CD4-positive, alpha-beta memory T cell (primary cell): ENCODE results near the gene RRP15. TPM values are rescaled to one million over a fixed set of nuclear protein-coding genes. Genes with fewer than 3 reads are reported as not detected.

Experiments
- CTCF ChIA-PET: fragments of 350-600 bp; sonication (Branson Sonifier 250); formaldehyde crosslinking; loops from one replicate; lab custom pipeline; 2021; ENCODE audit warnings: inconsistent platforms; ENCODE audit not compliant: partially characterized antibody; lab: Charles Lee
- POLR2A ChIA-PET: fragments of 350-600 bp; sonication (Branson Sonifier 250); formaldehyde crosslinking; loops from one replicate; lab custom pipeline; 2021; ENCODE audit not compliant: partially characterized antibody; lab: Charles Lee
- DNase-seq, 5 donors: peaks; one replicate each; pipeline versions ENCODE4 v3.0.0 to v3.0.0-alpha.2; 2020 to 2022; ENCODE audit warnings: mixed read lengths in 1 of 5
- H3K27ac ChIP-seq: one replicate; pipeline ENCODE4 v1.7.0; 2013; ENCODE audit warnings: low read depth, low read length
- H3K27me3 ChIP-seq: 2 replicates; pipeline ENCODE4 v1.7.0; 2013; ENCODE audit warnings: mild to moderate bottlenecking, low read length, moderate library complexity; ENCODE audit not compliant: insufficient read depth
- H3K36me3 ChIP-seq: 2 replicates; pipeline ENCODE4 v1.7.0; 2013; ENCODE audit warnings: mild to moderate bottlenecking, low read length, moderate library complexity; ENCODE audit not compliant: insufficient read depth
- H3K4me1 ChIP-seq: 2 replicates; pipeline ENCODE4 v1.7.0; 2013; ENCODE audit warnings: mild to moderate bottlenecking, low read length, moderate library complexity; ENCODE audit not compliant: insufficient read depth
- H3K4me3 ChIP-seq, 2 donors: one replicate each; pipeline ENCODE4 v1.7.0; 2013; ENCODE audit warnings: low read length in 2 of 2, mild to moderate bottlenecking in 1 of 2
- H3K9me3 ChIP-seq, 2 donors: one replicate each; pipeline ENCODE4 v1.7.0; 2013; ENCODE audit warnings: low read length in 2 of 2, control low read depth in 1 of 2; ENCODE audit not compliant: control insufficient read depth in 1 of 2
- H3K27ac Mint-ChIP-seq, 7 donors: one replicate each; pipeline ENCODE4 v1.8.0; 2020 to 2021; ENCODE audit warnings: mixed read lengths in 7 of 7, mild to moderate bottlenecking in 6 of 7, inconsistent platforms in 3 of 7, moderate library complexity in 3 of 7
- H3K27me3 Mint-ChIP-seq, 2 donors: one replicate each; pipeline ENCODE4 v1.8.0; 2020 to 2021; ENCODE audit warnings: mixed read lengths in 2 of 2
- H3K36me3 Mint-ChIP-seq, 2 donors: one replicate each; pipeline ENCODE4 v1.8.0; 2020 to 2021; ENCODE audit warnings: mixed read lengths in 2 of 2, inconsistent platforms in 1 of 2, mild to moderate bottlenecking in 1 of 2
- H3K4me1 Mint-ChIP-seq, 4 donors: one replicate each; pipeline ENCODE4 v1.8.0; 2020 to 2021; ENCODE audit warnings: mixed read lengths in 4 of 4, mild to moderate bottlenecking in 1 of 4
- H3K4me3 Mint-ChIP-seq, 8 donors: one replicate each; pipeline ENCODE4 v1.8.0; 2020 to 2021; ENCODE audit warnings: mixed read lengths in 8 of 8, mild to moderate bottlenecking in 7 of 8, moderate library complexity in 6 of 8, inconsistent platforms in 3 of 8
- H3K9me3 Mint-ChIP-seq, 8 donors: one replicate each; pipeline ENCODE4 v1.8.0; 2020 to 2021; ENCODE audit warnings: mixed read lengths in 8 of 8, mild to moderate bottlenecking in 5 of 8, inconsistent platforms in 3 of 8, moderate library complexity in 1 of 8
- intact Hi-C: fragments of 100-400 bp; cut with micrococcal nuclease; formaldehyde crosslinking; loops from one replicate; pipeline ENCODE4 v1.15.1; 2023
- polyA plus RNA-seq, 2 donors: library from polyadenylated mRNA; unstranded; fragments of 300-500 nt; fragmentation: Illumina TruSeq; gene quantifications; one replicate each; pipeline ENCODE4 v1.2.3, GENCODE V29; 2021
- total RNA-seq, 2 experiments: library from RNA; stranded (reverse); gene quantifications; one replicate each; pipeline ENCODE4 v1.2.3, GENCODE V29; 2021

Gene RRP15
- 10 to 100 TPM; 14.1 to 16.8 TPM for total RNA-seq
- polyA plus RNA-seq: 10 to 100 TPM; 12.8 to 20.7 TPM

- ChIA-PET POLR2A (interaction anchor here (0.8 to 2.1 kb wide), 7 partner anchors 9 to 889 kb away, joined by 3 to 7 read pairs (median 5); partner anchors contain the start of genes GPATCH2, LYPLAL1 and TGFB2), CTCF (interaction anchor here (1.2 kb wide), 1 partner anchor 10 kb away, joined by 4 read pairs; no protein-coding TSS in a partner anchor)
- Mint-ChIP-seq H3K27me3 (peaks cover 5 to 7% of the 10 kb centered on the region in 2 donors), H3K36me3 (peaks cover 4 to 11% of the 10 kb centered on the region in 2 donors), H3K27ac (peak within 1 kb of the TSS; percentile 91 to 99 (median 96)), H3K4me1 (peaks cover 17 to 41% (median 27%) of the 10 kb centered on the region in 4 donors), H3K9me3 (peaks cover 0 to 9% (median 4%) of the 10 kb centered on the region in 8 donors), H3K4me3 (peak within 1 kb of the TSS; percentile 93 to 100 (median 98))
- peaks cover 24% of the 10 kb centered on the region for H3K4me1 ChIP-seq
- H3K27me3 ChIP-seq: no peaks in the 10 kb centered on the region
- peak; percentile 81 to 86 (median 82) for DNase-seq
- no peaks in the 10 kb centered on the region for H3K36me3 ChIP-seq
- intact Hi-C loops: loop anchor here (1.0 to 10.0 kb wide), 3 partner anchors 888 to 1990 kb away; partner anchors contain the start of genes IARS2, LYPLAL1 and RAB3GAP2
- peak within 1 kb of the TSS; percentile 60 for H3K27ac ChIP-seq
- peak within 1 kb of the TSS; percentile 81 to 93 for H3K4me3 ChIP-seq
- H3K9me3 ChIP-seq: no peaks in the 10 kb centered on the region
Observed at GRCh38 chr1:218284917-218285635, at the start of gene RRP15. RRP15 (plus strand) TSS chr1:218285293; CDS start chr1:218285317, 24 bp downstream.

GRCh38 chr1:218242171-218242570 is 42.9 kb upstream of the RRP15 start:
- H3K27me3 Mint-ChIP-seq: peaks cover 4% of the 10 kb centered on the region in 2 donors
- CTCF ChIA-PET: no interaction called here
- H3K4me1 ChIP-seq: no peaks in the 10 kb centered on the region
- no peak overlapping the region for H3K27ac ChIP-seq
- H3K9me3 Mint-ChIP-seq: peaks cover 0 to 3% (median 0%) of the 10 kb centered on the region in 8 donors
- no peaks in the 10 kb centered on the region for H3K4me1 Mint-ChIP-seq
- H3K4me3 Mint-ChIP-seq: no peak overlapping the region
- no peak for DNase-seq
- intact Hi-C loops: no loop called here
- no peaks in the 10 kb centered on the region for H3K9me3 ChIP-seq
- no peak overlapping the region for H3K4me3 ChIP-seq
- no peaks in the 10 kb centered on the region for H3K36me3 Mint-ChIP-seq
- no peak overlapping the region for H3K27ac Mint-ChIP-seq
- no peaks in the 10 kb centered on the region for H3K27me3 ChIP-seq
- POLR2A ChIA-PET: no interaction called here
- no peaks in the 10 kb centered on the region for H3K36me3 ChIP-seq

- POLR2A ChIA-PET: no interaction called here
- H3K36me3 Mint-ChIP-seq: no peaks in the 10 kb centered on the region
- H3K27me3 ChIP-seq: no peaks in the 10 kb centered on the region
- intact Hi-C loops: no loop called here
- H3K27me3 Mint-ChIP-seq: peaks cover 6 to 17% of the 10 kb centered on the region in 2 donors
- H3K27ac Mint-ChIP-seq: no peak overlapping the region
- H3K4me3 Mint-ChIP-seq: no peak overlapping the region
- CTCF ChIA-PET: no interaction called here
- no peak overlapping the region for H3K4me3 ChIP-seq
- no peaks in the 10 kb centered on the region for H3K4me1 Mint-ChIP-seq
- no peak overlapping the region for H3K27ac ChIP-seq
- DNase-seq: no peak
- H3K4me1 ChIP-seq: no peaks in the 10 kb centered on the region
- no peaks in the 10 kb centered on the region for H3K36me3 ChIP-seq
- H3K9me3 Mint-ChIP-seq: peaks cover 0 to 1% (median 0%) of the 10 kb centered on the region in 8 donors
- no peaks in the 10 kb centered on the region for H3K9me3 ChIP-seq
Observed at GRCh38 chr1:218247339-218247738, 37.8 kb upstream of the RRP15 start.

- H3K4me3 ChIP-seq: no peak overlapping the region
- no peaks in the 10 kb centered on the region for H3K4me1 ChIP-seq
- ChIA-PET CTCF (interaction anchor here (2.0 kb wide), 1 partner anchor 11 kb away, joined by 4 read pairs; no protein-coding TSS in a partner anchor), POLR2A (no interaction called here)
- intact Hi-C loops: no loop called here
- Mint-ChIP-seq H3K9me3 (peaks cover 0 to 1% (median 0%) of the 10 kb centered on the region in 8 donors), H3K36me3 (no peaks in the 10 kb centered on the region), H3K27ac (no peak overlapping the region), H3K4me1 (no peaks in the 10 kb centered on the region), H3K27me3 (peaks cover 6 to 17% of the 10 kb centered on the region in 2 donors), H3K4me3 (no peak overlapping the region)
- no peaks in the 10 kb centered on the region for H3K9me3 ChIP-seq
- H3K27me3 ChIP-seq: no peaks in the 10 kb centered on the region
- no peak overlapping the region for H3K27ac ChIP-seq
- no peak for DNase-seq
- no peaks in the 10 kb centered on the region for H3K36me3 ChIP-seq
Observed at GRCh38 chr1:218249338-218250140, 35.6 kb upstream of the RRP15 start.

DNA sequence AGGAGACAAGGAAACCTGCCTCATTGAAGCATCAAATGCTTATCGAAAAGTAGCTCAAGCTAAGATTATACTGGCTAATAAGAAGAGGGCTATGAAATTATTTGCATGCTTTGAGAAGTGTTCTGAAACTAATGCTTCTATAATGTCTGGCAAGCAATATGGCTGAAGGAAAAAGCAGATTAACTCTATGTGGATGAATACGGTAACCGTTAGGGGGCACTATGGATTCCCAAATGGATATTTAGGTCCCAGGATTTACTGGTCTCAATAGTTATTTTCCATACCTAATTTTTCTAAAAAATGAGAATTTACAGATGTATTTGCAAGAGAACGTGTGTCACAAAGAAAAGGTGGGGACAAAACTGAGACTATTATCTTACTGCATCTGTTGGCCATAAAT is 34.6 kb upstream of the RRP15 start:
- ChIA-PET POLR2A (no interaction called here), CTCF (no interaction called here)
- Histone ChIP-seq H3K4me1 (no peaks in the 10 kb centered on the region), H3K27me3 (no peaks in the 10 kb centered on the region), H3K9me3 (no peaks in the 10 kb centered on the region), H3K4me3 (no peak overlapping the region), H3K27ac (no peak overlapping the region), H3K36me3 (no peaks in the 10 kb centered on the region)
- H3K4me3 Mint-ChIP-seq: no peak overlapping the region
- H3K4me1 Mint-ChIP-seq: no peaks in the 10 kb centered on the region
- no peak for DNase-seq
- intact Hi-C loops: no loop called here
- no peaks in the 10 kb centered on the region for H3K9me3 Mint-ChIP-seq
- no peak overlapping the region for H3K27ac Mint-ChIP-seq
- H3K36me3 Mint-ChIP-seq: no peaks in the 10 kb centered on the region
- H3K27me3 Mint-ChIP-seq: peaks cover 5 to 19% of the 10 kb centered on the region in 2 donors

DNA sequence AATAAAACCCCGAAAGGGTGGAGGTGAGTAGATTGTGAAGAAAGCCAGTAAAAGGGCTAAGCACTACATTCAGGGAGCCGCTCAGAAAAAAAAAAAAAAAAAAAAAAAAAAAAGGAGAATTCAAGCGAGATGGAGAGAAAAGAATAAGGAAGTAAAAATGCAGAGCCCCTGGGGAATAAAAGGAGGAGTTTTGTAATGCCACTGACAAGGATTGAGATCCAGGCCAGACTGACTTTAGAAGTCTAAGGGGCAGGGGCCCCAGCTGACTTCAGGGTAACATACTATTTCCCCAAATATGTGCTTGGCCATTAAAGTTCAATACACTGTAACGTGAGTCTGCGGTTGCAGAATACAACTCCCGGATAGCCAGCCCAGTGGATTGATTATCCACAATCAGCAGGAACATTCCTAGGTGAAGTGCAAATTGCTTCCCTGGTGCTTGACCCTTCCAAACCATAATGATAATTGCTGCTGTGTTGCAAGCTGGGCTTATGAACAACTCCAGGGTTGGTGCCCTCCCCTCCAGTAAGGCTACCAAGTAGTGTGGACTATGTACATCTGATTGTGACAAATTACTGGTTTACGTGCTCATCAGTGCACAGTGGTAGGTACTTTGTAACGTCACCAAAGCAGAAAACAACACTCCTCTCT is 30.7 kb upstream of the RRP15 start:
- no peak for DNase-seq
- ChIA-PET POLR2A (no interaction called here), CTCF (no interaction called here)
- Mint-ChIP-seq H3K4me3 (no peak overlapping the region), H3K9me3 (peaks cover 0 to 13% (median 4%) of the 10 kb centered on the region in 8 donors), H3K36me3 (no peaks in the 10 kb centered on the region), H3K27me3 (peaks cover 2 to 11% of the 10 kb centered on the region in 2 donors), H3K27ac (no peak overlapping the region), H3K4me1 (no peaks in the 10 kb centered on the region)
- no peaks in the 10 kb centered on the region for H3K36me3 ChIP-seq
- H3K4me3 ChIP-seq: no peak overlapping the region
- no peaks in the 10 kb centered on the region for H3K4me1 ChIP-seq
- H3K27me3 ChIP-seq: no peaks in the 10 kb centered on the region
- no peaks in the 10 kb centered on the region for H3K9me3 ChIP-seq
- intact Hi-C loops: no loop called here
- no peak overlapping the region for H3K27ac ChIP-seq
